Medulla oblongata (tissue), 1 donor: Measurements from ENCODE around the gene PCSK1N.

Experiments used
- DNase-seq: peaks from one replicate; pipeline ENCODE4 v3.0.0-alpha.2; 2015; ENCODE audit errors: extremely low spot score

The PCSK1N gene

GRCh38 chrX:48789366-48790220 is 45.8 kb downstream of the PCSK1N start:
- DNase-seq = no peak

- DNase-seq = no peak
These were observed 47.6 kb downstream of the PCSK1N start for GRCh38 chrX:48787505-48788443.

GRCh38 chrX:48786825-48787504 is 48.4 kb downstream of the PCSK1N start:
- no peak for DNase-seq

GRCh38 chrX:48786341-48786800 is 49.0 kb downstream of the PCSK1N start, which contains the start of gene GATA1:
GATA1 (plus strand) TSS chrX:48786590; CDS start chrX:48791110, 4,520 bp downstream.
- no peak for DNase-seq

GRCh38 chrX:48785540-48786214 is 49.7 kb downstream of the PCSK1N start:
- no peak for DNase-seq

GRCh38 chrX:48785186-48785539 is 50.2 kb downstream of the PCSK1N start:
- no peak for DNase-seq

GRCh38 chrX:48784726-48785125 is 50.7 kb downstream of the PCSK1N start:
- DNase-seq = no peak

GRCh38 chrX:48782795-48783194 is 52.6 kb downstream of the PCSK1N start:
- no peak for DNase-seq

- no peak for DNase-seq
These were observed 53.2 kb downstream of the PCSK1N start for GRCh38 chrX:48782216-48782615.

GRCh38 chrX:48781705-48782104 is 53.7 kb downstream of the PCSK1N start:
- DNase-seq = no peak
